RWPE1 (cell line): Measurements from ENCODE around the gene TTBK2.

Source experiments
- CTCF ChIA-PET: fragments of 350-600 bp; sonication (Branson Sonifier 250); formaldehyde crosslinking; extraction: SDS; loops from one replicate; lab custom pipeline; 2021; lab: Yijun Ruan, JAX
- POLR2A ChIA-PET: fragments of 400-600 bp; formaldehyde crosslinking; extraction: SDS; loops from one replicate; lab custom pipeline; 2020; ENCODE audit warnings: antibody characterized with exemption; ENCODE audit not compliant: low non-redundant PET; lab: Yijun Ruan, JAX
- DNase-seq: peaks from one replicate; pipeline ENCODE4 v3.0.0; 2012; ENCODE audit warnings: low spot score
- H3K27ac ChIP-seq: fragments of 450-650 bp; 2 replicates; pipeline ENCODE4 v1.5.1; 2017
- CTCF ChIP-seq: fragments of 450-650 bp; conservative IDR thresholded peaks from 2 replicates; pipeline ENCODE4 v1.5.1; 2017; ENCODE audit warnings: low read depth, mild to moderate bottlenecking

Gene TTBK2

GRCh38 chr15:42744195-42744594 lies 176.4 kb downstream of the TTBK2 start:
- H3K27ac ChIP-seq: no peak overlapping the region
- ChIA-PET CTCF (no interaction called here), POLR2A (no interaction called here)
- TF ChIP-seq CTCF: no peak
- DNase-seq: no peak

- ChIA-PET CTCF (interaction anchor here (1.2 kb wide), 1 partner anchor 17 kb away, joined by 3 read pairs; no protein-coding TSS in a partner anchor), POLR2A (interaction anchor here (0.6 kb wide), 1 partner anchor 15 kb away, joined by 3 read pairs; no protein-coding TSS in a partner anchor)
- DNase-seq: no peak
- TF ChIP-seq CTCF: no peak
- H3K27ac ChIP-seq: no peak overlapping the region
Observed at GRCh38 chr15:42742149-42742548, 178.4 kb downstream of the TTBK2 start.

- CTCF ChIA-PET: interaction anchor here (1.2 kb wide), 1 partner anchor 17 kb away, joined by 3 read pairs; no protein-coding TSS in a partner anchor
- POLR2A ChIA-PET: no interaction called here
- TF ChIP-seq CTCF: no peak
- H3K27ac ChIP-seq: no peak overlapping the region
- no peak for DNase-seq
Observed at GRCh38 chr15:42741710-42742109, 178.9 kb downstream of the TTBK2 start.

- POLR2A ChIA-PET: no interaction called here
- CTCF ChIA-PET: interaction anchor here (0.6 to 0.9 kb wide), 7 partner anchors 34 to 287 kb away, joined by 3 to 9 read pairs (median 4); no protein-coding TSS in a partner anchor
- DNase-seq: no peak
Observed at GRCh38 chr15:42737529-42738328, 182.8 kb downstream of the TTBK2 start.

GRCh38 chr15:42736793-42737528 lies 183.6 kb downstream of the TTBK2 start, which contains the start of gene CDAN1:
CDAN1 (minus strand) TSS chr15:42737128; CDS start chr15:42737102, 26 bp downstream.
- no peak for TF ChIP-seq CTCF
- ChIA-PET POLR2A (no interaction called here), CTCF (interaction anchor here (0.6 to 1.6 kb wide), 6 partner anchors 14 to 287 kb away, joined by 3 to 9 read pairs (median 4); no protein-coding TSS in a partner anchor)
- H3K27ac ChIP-seq: peak within 1 kb of the TSS; percentile 81
- peak; percentile 99 for DNase-seq

More at GRCh38 chr15:42737529-42738328, 182.8 kb downstream of the TTBK2 start:
- peak overlapping the region; percentile 81 for H3K27ac ChIP-seq
- peak; percentile 62 for TF ChIP-seq CTCF
